Keratinocyte (primary cell): ENCODE data around the gene SMTN. TPM values are rescaled to one million over a fixed set of nuclear protein-coding genes. Genes with fewer than 3 reads are reported as not detected.
A peak's percentile ranks its signal among the peaks of the same experiment; 100 is the strongest.

Experiments
- DNase-seq: peaks from one replicate; pipeline ENCODE4 v3.0.0-alpha.2; 2011; ENCODE audit warnings: low read depth, missing footprints, low spot score
- FAIRE-seq: peaks from 2 replicates; lab custom pipeline; 2011; peaks lifted over from hg19 to GRCh38; lab: Jason Lieb, UNC
- H2AFZ ChIP-seq: 2 replicates; pipeline ENCODE4 v1.6.0; 2012; ENCODE audit warnings: low read length, control low read depth, inconsistent platforms; ENCODE audit not compliant: control insufficient read depth
- H3K27ac ChIP-seq: 2 replicates; pipeline ENCODE4 v1.5.1; 2011; ENCODE audit warnings: low read length; ENCODE audit not compliant: control insufficient read depth, insufficient read depth
- H3K27me3 ChIP-seq: 3 replicates; pipeline ENCODE4 v1.6.0; 2011; ENCODE audit warnings: low read length; ENCODE audit not compliant: control insufficient read depth, insufficient read depth; ENCODE audit errors: extremely low read depth
- H3K36me3 ChIP-seq, 2 experiments: 2 replicates in 1 of 2; 3 replicates in 1 of 2; pipeline ENCODE4 v1.5.1; 2011; ENCODE audit warnings: low read length in 2 of 2, mild to moderate bottlenecking in 1 of 2; ENCODE audit not compliant: control insufficient read depth in 2 of 2, insufficient read depth in 2 of 2; ENCODE audit errors: extremely low read depth in 1 of 2
- H3K4me1 ChIP-seq: 3 replicates; pipeline ENCODE4 v1.5.1; 2011; ENCODE audit warnings: low read length; ENCODE audit not compliant: control insufficient read depth, insufficient read depth; ENCODE audit errors: extremely low read depth
- H3K4me2 ChIP-seq: 3 replicates; pipeline ENCODE4 v1.6.0; 2011; ENCODE audit warnings: low read depth, low read length; ENCODE audit not compliant: control insufficient read depth, insufficient read depth; ENCODE audit errors: extremely low read depth
- H3K4me3 ChIP-seq, 3 experiments: fragments of 200-600 bp in 1 of 3; sonication (generic) in 1 of 3; 2 replicates in 2 of 3; 3 replicates in 1 of 3; pipeline ENCODE4 v1.5.1; 2011 to 2016; ENCODE audit warnings: low read length in 3 of 3, mild to moderate bottlenecking in 3 of 3, control low read depth in 2 of 3, inconsistent platforms in 1 of 3, low read depth in 1 of 3, mixed read lengths in 1 of 3, mixed run types in 1 of 3, moderate library complexity in 1 of 3; ENCODE audit not compliant: control insufficient read depth in 2 of 3, insufficient read depth in 2 of 3; ENCODE audit errors: extremely low read depth in 1 of 3
- H3K79me2 ChIP-seq: 2 replicates; pipeline ENCODE4 v1.6.0; 2012; ENCODE audit warnings: low read length; ENCODE audit not compliant: control insufficient read depth, insufficient read depth
- H3K9ac ChIP-seq: 3 replicates; pipeline ENCODE4 v1.6.0; 2011; ENCODE audit warnings: low read length; ENCODE audit not compliant: control insufficient read depth, insufficient read depth; ENCODE audit errors: extremely low read depth
- H3K9me1 ChIP-seq: 3 replicates; pipeline ENCODE4 v1.6.0; 2011; ENCODE audit warnings: low read length; ENCODE audit not compliant: control insufficient read depth, insufficient read depth; ENCODE audit errors: extremely low read depth
- H3K9me3 ChIP-seq: 2 replicates; pipeline ENCODE4 v1.5.1; 2012; ENCODE audit warnings: low read depth, low read length; ENCODE audit not compliant: control insufficient read depth
- H4K20me1 ChIP-seq: 3 replicates; pipeline ENCODE4 v1.6.0; 2011; ENCODE audit warnings: low read length; ENCODE audit not compliant: control insufficient read depth, insufficient read depth; ENCODE audit errors: extremely low read depth
- EZH2 ChIP-seq: IDR thresholded peaks from one replicate; pipeline ENCODE4 v1.6.1; 2012; ENCODE audit warnings: inconsistent platforms, mild to moderate bottlenecking, low read length, moderate library complexity
- dilution Hi-C: fragments of 300-500 bp; cut with MboI; formaldehyde crosslinking; loops from one replicate; pipeline ENCODE4 v1.7.0; 2020; ENCODE audit warnings: low sequenced_read_pairs; ENCODE audit not compliant: extremely low pct_ligation_motif_present
- polyA plus RNA-seq, 5 experiments: library from polyadenylated mRNA; depleted of rRNA in 3 of 5; stranded (reverse) in 3 of 5; stranded (forward) in 1 of 5; unstranded in 1 of 5; fragments of >200 nt; gene quantifications; 1 replicate in 1 of 5; 2 replicates in 3 of 5; 3 replicates in 1 of 5; pipeline versions ENCODE4 v1.2.1 to v1.2.3, GENCODE V29; 2011 to 2012; ENCODE audit warnings: missing spikeins in 2 of 5, low read depth in 1 of 5, low replicate concordance in 1 of 5
- TF ChIP-seq, protein P1 (sequence below), 3 experiments: IDR thresholded peaks in 1 of 3; conservative IDR thresholded peaks in 1 of 3; optimal IDR thresholded peaks in 1 of 3; 2 replicates in 2 of 3; 3 replicates in 1 of 3; pipeline versions ENCODE3 to v1.5.1; 2011; ENCODE audit warnings: low read length in 3 of 3, mild to moderate bottlenecking in 3 of 3, moderate library complexity in 2 of 3, control low read depth in 1 of 3, inconsistent platforms in 1 of 3; ENCODE audit not compliant: insufficient read depth in 2 of 3; ENCODE audit errors: extremely low read depth in 1 of 3

Gene SMTN
- polyA plus RNA-seq, 1 donor (not counting 4 experiments of a cell fraction or from before 2014, with no cell fraction given) = 61.2 TPM

GRCh38 chr22:31055117-31055634 is 25.9 kb upstream of the SMTN start:
- H3K9me3 ChIP-seq = no peaks in the 10 kb centered on the region
- peak overlapping the region; percentile 35 for H3K4me2 ChIP-seq
- peak overlapping the region; percentile 55 for H3K27ac ChIP-seq
- H3K36me3 ChIP-seq = no peaks in the 10 kb centered on the region
- no peaks in the 10 kb centered on the region for H3K79me2 ChIP-seq
- no peak overlapping the region for H3K4me3 ChIP-seq
- peak overlapping the region; percentile 43 for H3K9ac ChIP-seq
- peaks cover 16% of the 10 kb centered on the region for H3K4me1 ChIP-seq
- FAIRE-seq (no peak), DNase-seq (no peak)
- H4K20me1 ChIP-seq = no peaks in the 10 kb centered on the region
- TF ChIP-seq EZH2 = no peak
- TF ChIP-seq, protein P1, sequence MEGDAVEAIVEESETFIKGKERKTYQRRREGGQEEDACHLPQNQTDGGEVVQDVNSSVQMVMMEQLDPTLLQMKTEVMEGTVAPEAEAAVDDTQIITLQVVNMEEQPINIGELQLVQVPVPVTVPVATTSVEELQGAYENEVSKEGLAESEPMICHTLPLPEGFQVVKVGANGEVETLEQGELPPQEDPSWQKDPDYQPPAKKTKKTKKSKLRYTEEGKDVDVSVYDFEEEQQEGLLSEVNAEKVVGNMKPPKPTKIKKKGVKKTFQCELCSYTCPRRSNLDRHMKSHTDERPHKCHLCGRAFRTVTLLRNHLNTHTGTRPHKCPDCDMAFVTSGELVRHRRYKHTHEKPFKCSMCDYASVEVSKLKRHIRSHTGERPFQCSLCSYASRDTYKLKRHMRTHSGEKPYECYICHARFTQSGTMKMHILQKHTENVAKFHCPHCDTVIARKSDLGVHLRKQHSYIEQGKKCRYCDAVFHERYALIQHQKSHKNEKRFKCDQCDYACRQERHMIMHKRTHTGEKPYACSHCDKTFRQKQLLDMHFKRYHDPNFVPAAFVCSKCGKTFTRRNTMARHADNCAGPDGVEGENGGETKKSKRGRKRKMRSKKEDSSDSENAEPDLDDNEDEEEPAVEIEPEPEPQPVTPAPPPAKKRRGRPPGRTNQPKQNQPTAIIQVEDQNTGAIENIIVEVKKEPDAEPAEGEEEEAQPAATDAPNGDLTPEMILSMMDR (optimal IDR thresholded peaks at IDR 0.05 in 1 of 3, IDR thresholded peaks at IDR 0.05 in 1 of 3, conservative IDR thresholded peaks at IDR 0.05 in 1 of 3; ENCODE audit: extremely low read depth in 1 of 3, insufficient read depth in 2 of 3, low read length in 3 of 3) = no peak
- H3K9me1 ChIP-seq = no peaks in the 10 kb centered on the region
- no peak overlapping the region for H2AFZ ChIP-seq
- dilution Hi-C loops = loop anchor here (25.0 kb wide), 1 partner anchor 93 kb away; the partner anchor contains the start of genes MORC2 and TUG1
- H3K27me3 ChIP-seq = no peaks in the 10 kb centered on the region

GRCh38 chr22:31055635-31056159 is 25.4 kb upstream of the SMTN start:
- Histone ChIP-seq H3K36me3 (no peaks in the 10 kb centered on the region), H3K4me1 (peaks cover 16% of the 10 kb centered on the region), H2AFZ (no peak overlapping the region), H3K9ac (no peak overlapping the region), H3K27ac (peak overlapping the region; percentile 49), H3K9me3 (no peaks in the 10 kb centered on the region), H3K27me3 (no peaks in the 10 kb centered on the region), H3K9me1 (no peaks in the 10 kb centered on the region), H3K79me2 (no peaks in the 10 kb centered on the region), H3K4me2 (peak overlapping the region; percentile 35), H3K4me3 (no peak overlapping the region), H4K20me1 (no peaks in the 10 kb centered on the region)
- FAIRE-seq (peak; percentile 17), DNase-seq (peak; percentile 81)
- dilution Hi-C loops = loop anchor here (25.0 kb wide), 1 partner anchor 93 kb away; the partner anchor contains the start of genes MORC2 and TUG1
- TF ChIP-seq, protein P1 (optimal IDR thresholded peaks at IDR 0.05 in 1 of 3, IDR thresholded peaks at IDR 0.05 in 1 of 3, conservative IDR thresholded peaks at IDR 0.05 in 1 of 3; ENCODE audit: extremely low read depth in 1 of 3, insufficient read depth in 2 of 3, low read length in 3 of 3) = no peak
- no peak for TF ChIP-seq EZH2
